HEK293 (cell line): ENCODE measurements around the gene SLC13A3.

Source experiments
- CTCF ChIA-PET: fragments of 350-600 bp; formaldehyde crosslinking; extraction: SDS; loops from one replicate; lab custom pipeline; 2021; ENCODE audit warnings: antibody characterized with exemption; lab: Yijun Ruan, JAX
- POLR2A ChIA-PET: fragments of 300-600 bp; formaldehyde crosslinking; extraction: SDS; loops from one replicate; lab custom pipeline; 2020; ENCODE audit warnings: antibody characterized with exemption, inconsistent platforms; lab: Yijun Ruan, JAX
- H3K27ac ChIP-seq: fragments of 200-500 bp; sonication (Bioruptor generic); 2 replicates; pipeline ENCODE4 v1.5.1; 2014; ENCODE audit warnings: low read depth, low read length, control low read depth, inconsistent platforms; ENCODE audit errors: extremely low read depth
- H3K36me3 ChIP-seq, 2 experiments: fragments of 200-500 bp in 1 of 2; sonication (Bioruptor generic) in 1 of 2; 1 replicate in 1 of 2; 2 replicates in 1 of 2; pipeline ENCODE4 v1.5.1; 2014 to 2017; ENCODE audit warnings: inconsistent platforms in 2 of 2, low read length in 2 of 2; ENCODE audit not compliant: control insufficient read depth in 2 of 2, insufficient read depth in 1 of 2
- H3K4me1 ChIP-seq: fragments of 200-500 bp; sonication (Bioruptor generic); 2 replicates; pipeline ENCODE4 v1.5.1; 2014; ENCODE audit warnings: mild to moderate bottlenecking, low read length, inconsistent platforms; ENCODE audit not compliant: control insufficient read depth, insufficient read depth
- H3K4me3 ChIP-seq: 2 replicates; pipeline ENCODE4 v1.5.1; 2011; ENCODE audit warnings: low read depth, mild to moderate bottlenecking, control low read depth, low read length, moderate library complexity
- H3K9me3 ChIP-seq: fragments of 200-500 bp; sonication (Bioruptor generic); 2 replicates; pipeline ENCODE4 v1.5.1; 2014; ENCODE audit warnings: low read depth, low read length, inconsistent platforms; ENCODE audit not compliant: control insufficient read depth, insufficient read depth
- BCL6B ChIP-seq: fragments of 450-650 bp; formaldehyde crosslinking; IDR thresholded peaks from 2 replicates; pipeline ENCODE4 v1.5.1; 2017; ENCODE audit warnings: missing biosample characterization, missing genetic modification characterization
- CTCF ChIP-seq: fragments of 450-650 bp; formaldehyde crosslinking; IDR thresholded peaks from 2 replicates; pipeline ENCODE4 v1.5.1; 2016; ENCODE audit warnings: missing biosample characterization, missing genetic modification characterization
- KLF10 ChIP-seq: fragments of 450-650 bp; IDR thresholded peaks from 2 replicates; pipeline ENCODE4 v1.5.1; 2018; ENCODE audit warnings: missing biosample characterization, mild to moderate bottlenecking, missing genetic modification characterization
- MEIS1 ChIP-seq: sonication (generic); formaldehyde crosslinking; IDR thresholded peaks from 2 replicates; pipeline ENCODE4 v1.8.1; 2022; ENCODE audit warnings: missing genetic modification reagents, mild to moderate bottlenecking, borderline replicate concordance
- PRDM2 ChIP-seq: fragments of 450-650 bp; formaldehyde crosslinking; IDR thresholded peaks from 2 replicates; pipeline ENCODE4 v1.5.1; 2016; ENCODE audit warnings: missing biosample characterization, missing genetic modification characterization, borderline replicate concordance
- RBAK ChIP-seq: fragments of 450-650 bp; formaldehyde crosslinking; IDR thresholded peaks from 2 replicates; pipeline ENCODE4 v1.5.1; 2016; ENCODE audit warnings: missing biosample characterization, missing genetic modification characterization
- SCRT2 ChIP-seq: fragments of 450-650 bp; formaldehyde crosslinking; IDR thresholded peaks from 2 replicates; pipeline ENCODE4 v1.5.1; 2016; ENCODE audit warnings: missing biosample characterization, missing genetic modification characterization
- TSHZ1 ChIP-seq: fragments of 450-650 bp; formaldehyde crosslinking; IDR thresholded peaks from 2 replicates; pipeline ENCODE4 v1.5.1; 2016; ENCODE audit warnings: missing biosample characterization, missing genetic modification characterization, borderline replicate concordance
- WT1 ChIP-seq: fragments of 450-650 bp; formaldehyde crosslinking; IDR thresholded peaks from 2 replicates; pipeline ENCODE4 v1.5.1; 2016; ENCODE audit warnings: missing biosample characterization, missing genetic modification characterization
- ZNF174 ChIP-seq: fragments of 450-650 bp; formaldehyde crosslinking; IDR thresholded peaks from 2 replicates; pipeline ENCODE4 v1.5.0; 2017; ENCODE audit warnings: missing biosample characterization, mild to moderate bottlenecking, missing genetic modification characterization
- ZNF2 ChIP-seq: fragments of 450-650 bp; formaldehyde crosslinking; IDR thresholded peaks from 2 replicates; pipeline ENCODE4 v1.5.1; 2016; ENCODE audit warnings: missing biosample characterization, missing genetic modification characterization
- ZNF223 ChIP-seq: fragments of 450-650 bp; formaldehyde crosslinking; IDR thresholded peaks from 2 replicates; pipeline ENCODE4 v1.5.1; 2016; ENCODE audit warnings: missing biosample characterization, missing genetic modification characterization
- ZNF366 ChIP-seq: fragments of 450-650 bp; formaldehyde crosslinking; conservative IDR thresholded peaks from 2 replicates; pipeline ENCODE4 v1.5.1; 2016; ENCODE audit warnings: missing biosample characterization, missing genetic modification characterization
- ZNF433 ChIP-seq: fragments of 450-650 bp; formaldehyde crosslinking; IDR thresholded peaks from 2 replicates; pipeline ENCODE4 v1.5.1; 2016; ENCODE audit warnings: missing biosample characterization, missing genetic modification characterization, low read depth
- ZNF530 ChIP-seq: fragments of 450-650 bp; formaldehyde crosslinking; IDR thresholded peaks from 2 replicates; pipeline ENCODE4 v1.5.1; 2016; ENCODE audit warnings: low read depth, missing biosample characterization, missing genetic modification characterization
- ZNF558 ChIP-seq: fragments of 450-650 bp; formaldehyde crosslinking; IDR thresholded peaks from 2 replicates; pipeline ENCODE4 v1.5.1; 2016; ENCODE audit warnings: missing biosample characterization, missing genetic modification characterization
- ZNF629 ChIP-seq: fragments of 450-650 bp; formaldehyde crosslinking; IDR thresholded peaks from 2 replicates; pipeline ENCODE4 v1.5.1; 2017; ENCODE audit warnings: missing biosample characterization, missing genetic modification characterization
- ZNF658 ChIP-seq: fragments of 450-650 bp; formaldehyde crosslinking; IDR thresholded peaks from 2 replicates; pipeline ENCODE4; 2016; ENCODE audit warnings: missing biosample characterization, missing genetic modification characterization
- ZNF776 ChIP-seq: fragments of 450-650 bp; formaldehyde crosslinking; IDR thresholded peaks from 2 replicates; pipeline ENCODE4 v1.5.0; 2017; ENCODE audit warnings: missing biosample characterization, missing genetic modification characterization, borderline replicate concordance
- ZNF830 ChIP-seq: fragments of 450-650 bp; IDR thresholded peaks from 2 replicates; pipeline ENCODE4 v1.5.0; 2018; ENCODE audit warnings: missing biosample characterization, missing genetic modification characterization, low read depth, mild to moderate bottlenecking, moderate library complexity

The SLC13A3 gene

GRCh38 chr20:46666818-46667515, 15.7 kb upstream of the SLC13A3 start:
- no peaks in the 10 kb centered on the region for H3K4me1 ChIP-seq
- H3K27ac ChIP-seq, result no peak overlapping the region
- no peak overlapping the region for H3K4me3 ChIP-seq
- TF ChIP-seq ZNF629 (tag by site-specific recombination), result no peak
- no peak for TF ChIP-seq MEIS1 (CRISPR knock-in tag)
- TF ChIP-seq RBAK, result no peak
- no peak for TF ChIP-seq ZNF433
- no peak for TF ChIP-seq ZNF658 (tag by site-specific recombination)
- no peak for TF ChIP-seq BCL6B
- TF ChIP-seq ZNF174, result no peak
- TF ChIP-seq ZNF223 (tag by site-specific recombination), result no peak
- no peak for TF ChIP-seq ZNF2 (tag by site-specific recombination)
- no peak for TF ChIP-seq PRDM2 (tag by site-specific recombination)
- TF ChIP-seq ZNF830 (tag by site-specific recombination), result no peak
- no peak for TF ChIP-seq CTCF (tag by site-specific recombination)
- TF ChIP-seq ZNF366, result no peak
- no peak for TF ChIP-seq SCRT2 (tag by site-specific recombination)
- TF ChIP-seq WT1 (tag by site-specific recombination), result no peak
- TF ChIP-seq ZNF530, result no peak
- no peak for TF ChIP-seq ZNF776 (tag by site-specific recombination)
- TF ChIP-seq ZNF558 (tag by site-specific recombination), result no peak
- no peak for TF ChIP-seq TSHZ1
- no peak for TF ChIP-seq KLF10 (tag by site-specific recombination)
- ChIA-PET CTCF (interaction anchor here (0.7 to 1.6 kb wide), 2 partner anchors 10 to 14 kb away, joined by 4 to 5 read pairs; no protein-coding TSS in a partner anchor), POLR2A (no interaction called here)
- H3K9me3 ChIP-seq, result no peaks in the 10 kb centered on the region
- H3K36me3 ChIP-seq, result no peaks in the 10 kb centered on the region
